ENCODE results near the gene FAM163B.

- no peak for TF ChIP-seq CTCF (tag by site-specific recombination; IDR thresholded peaks at IDR 0.05)
- no peak for TF ChIP-seq ZSCAN5A (tag by site-specific recombination; IDR thresholded peaks at IDR 0.05)
- no peak for TF ChIP-seq ZFHX2 (tag by site-specific recombination; conservative IDR thresholded peaks at IDR 0.05)
- no peak for TF ChIP-seq ZNF660 (tag by site-specific recombination; IDR thresholded peaks at IDR 0.05)
- TF ChIP-seq ZNF416 (tag by site-specific recombination; IDR thresholded peaks at IDR 0.05), result no peak
- TF ChIP-seq ZNF274 (IDR thresholded peaks at IDR 0.05; ENCODE audit: low read length), result no peak
- TF ChIP-seq ZNF274 (tag by site-specific recombination; IDR thresholded peaks at IDR 0.05; ENCODE audit: borderline replicate concordance), result no peak
- TF ChIP-seq ZNF26 (tag by site-specific recombination; IDR thresholded peaks at IDR 0.05), result no peak
- no peak for TF ChIP-seq ZNF362 (tag by site-specific recombination; IDR thresholded peaks at IDR 0.05)
- TF ChIP-seq EGR2 (tag by site-specific recombination; IDR thresholded peaks at IDR 0.05; ENCODE audit: low read depth), result no peak
- no peak for TF ChIP-seq ZFP3 (tag by site-specific recombination; IDR thresholded peaks at IDR 0.05; ENCODE audit: low read depth)
- no peak for TF ChIP-seq MEIS1 (CRISPR knock-in tag; IDR thresholded peaks at IDR 0.05; ENCODE audit: borderline replicate concordance)
- no peak for TF ChIP-seq ZSCAN18 (tag by site-specific recombination; IDR thresholded peaks at IDR 0.05)
- no peak for TF ChIP-seq PRDM10 (tag by site-specific recombination; IDR thresholded peaks at IDR 0.05)
These were observed 24.5 kb upstream of the FAM163B start for GRCh38 chr9:133633681-133634080.
